Stimulated activated CD4-positive, alpha-beta T cell treated with anti-CD3 and anti-CD28 coated beads, Interleukin-12 subunit alpha, Interleukin-12 subunit beta, amount 100 ng/mL, for 24 hours (primary cell): ENCODE results near the gene DYNLT1.

Source experiments
- DNase-seq, 2 experiments: peaks; one replicate each; pipeline ENCODE4 v3.0.0-alpha.2; 2020; ENCODE audit warnings: low read depth in 2 of 2

DYNLT1 gene

DNA sequence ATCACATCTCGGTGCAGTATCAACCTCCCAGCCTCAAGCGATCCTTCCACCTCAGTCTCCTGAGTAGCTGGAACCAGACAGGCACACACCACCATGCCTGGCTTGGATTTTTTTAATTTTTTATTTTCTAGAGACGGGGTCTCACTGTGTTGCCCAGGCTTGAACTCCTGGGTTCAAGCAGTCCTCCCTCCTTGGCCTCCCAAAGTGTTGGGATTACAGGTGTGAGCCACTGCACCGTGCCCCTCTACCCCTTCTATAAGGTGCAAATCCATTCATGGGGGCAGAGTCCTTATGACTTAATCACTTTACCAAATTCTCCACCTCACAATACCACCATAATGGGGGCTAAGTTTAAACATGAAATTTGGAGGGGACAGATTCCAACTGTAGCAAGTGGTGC lies 47.0 kb downstream of the DYNLT1 start:
- no peak for DNase-seq

DNA sequence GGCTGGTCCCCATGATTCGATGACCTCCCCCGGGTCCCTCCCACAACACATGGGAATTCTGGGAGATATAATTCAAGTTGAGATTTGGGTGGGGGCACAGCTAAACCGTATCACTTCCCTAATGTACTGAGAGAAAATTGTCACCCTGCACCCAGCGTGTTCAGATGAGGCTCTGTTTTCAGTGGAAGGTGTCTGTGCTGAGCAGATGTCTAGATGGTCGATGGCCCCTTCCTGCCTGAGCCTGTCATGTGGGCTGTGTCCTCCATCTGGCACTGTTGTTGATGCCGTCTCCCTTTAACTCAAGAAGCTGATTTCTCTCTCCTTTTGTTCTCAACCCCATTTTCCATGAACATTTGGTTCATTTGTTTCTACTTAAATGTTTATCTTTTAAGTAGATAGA lies 47.7 kb downstream of the DYNLT1 start:
- no peak for DNase-seq

DNA sequence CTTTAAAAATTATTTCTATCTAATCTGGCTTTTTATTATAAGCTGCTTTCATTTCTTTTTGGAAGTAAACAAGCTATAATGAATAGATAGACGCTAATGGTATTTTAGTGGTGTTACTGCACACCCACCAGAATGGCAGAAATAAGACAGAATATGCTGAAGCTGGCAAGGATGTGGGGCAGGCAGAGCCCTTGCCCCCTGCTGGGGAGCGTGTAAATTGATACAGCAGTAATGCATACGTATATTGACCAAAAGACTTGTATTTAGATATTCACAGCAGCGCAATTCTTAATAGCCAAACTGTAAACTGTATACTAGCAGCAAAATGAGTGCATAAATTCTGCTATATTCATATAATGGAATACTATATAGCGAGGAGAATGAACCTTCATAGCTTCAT lies 49.3 kb downstream of the DYNLT1 start:
- DNase-seq, result no peak

DNA sequence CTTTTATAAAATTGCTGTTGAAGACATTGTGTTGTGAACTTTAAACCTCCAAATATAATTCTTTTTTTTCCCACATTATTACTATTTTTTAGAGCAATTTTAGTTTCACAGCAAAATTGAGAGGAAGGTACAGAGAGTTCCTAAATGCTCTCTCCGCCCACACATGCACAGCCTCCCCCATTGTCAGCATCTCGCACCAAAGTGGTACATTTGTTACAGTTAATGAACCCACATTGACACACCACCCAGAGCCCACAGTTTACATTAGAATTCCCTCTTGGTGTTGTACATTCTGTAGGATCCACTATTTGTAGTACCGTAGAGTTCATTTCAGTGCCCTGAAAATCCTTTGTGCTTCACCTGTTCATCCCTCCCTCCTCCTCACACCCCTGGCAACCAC lies 50.9 kb downstream of the DYNLT1 start:
- no peak for DNase-seq

DNA sequence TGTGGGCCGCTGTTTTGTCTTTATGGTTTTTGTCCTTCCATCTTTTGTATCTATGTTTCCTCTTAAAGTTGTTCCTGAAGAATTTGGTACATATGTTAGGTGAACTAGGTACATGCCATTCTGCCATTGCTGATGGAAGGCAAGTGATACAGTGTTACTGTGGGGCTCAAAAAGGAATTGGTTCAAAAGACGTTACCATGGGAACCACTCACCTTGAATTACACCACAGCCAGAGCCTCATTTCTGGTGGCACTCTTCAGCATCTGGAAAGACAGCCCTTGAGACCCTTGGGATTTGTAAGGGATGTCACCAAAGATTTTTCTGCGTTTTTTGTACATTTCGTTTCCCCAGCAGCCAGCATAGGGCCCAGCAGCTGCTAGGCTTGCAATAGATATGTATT lies 52.7 kb downstream of the DYNLT1 start:
- DNase-seq, result no peak

DNA sequence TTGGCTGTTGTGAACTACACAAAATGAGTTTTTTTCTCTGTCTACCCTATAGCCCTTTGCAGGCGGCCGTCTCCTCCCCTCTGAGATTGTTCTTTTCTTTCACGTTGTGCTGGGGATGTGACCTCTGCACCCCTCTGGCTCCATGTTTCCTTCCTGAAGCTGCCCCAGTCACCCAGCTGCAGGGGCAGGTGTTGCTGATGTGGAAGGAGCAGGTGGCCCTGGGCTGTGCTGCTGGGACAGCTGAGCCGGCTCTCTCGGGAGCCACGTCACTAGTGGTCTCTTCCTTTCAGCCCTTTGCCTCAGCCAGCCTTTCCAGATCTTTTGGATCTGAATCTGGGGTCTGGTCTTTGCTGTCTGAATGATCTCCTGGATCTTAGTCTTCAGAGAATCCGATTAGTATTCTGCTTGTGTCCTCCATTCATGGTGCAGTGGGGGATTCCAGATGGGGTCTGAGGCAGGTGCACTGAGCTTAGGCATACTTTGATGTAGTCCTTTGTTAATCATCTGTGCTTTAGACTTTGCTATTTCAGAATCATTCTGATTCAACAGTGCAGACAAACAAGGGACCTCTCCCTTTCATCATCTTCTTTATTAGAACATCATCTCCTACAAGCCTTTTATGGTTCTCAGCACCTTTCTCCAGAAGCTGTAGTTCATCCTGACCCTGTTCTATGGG lies 53.3 kb downstream of the DYNLT1 start:
- DNase-seq, result no peak

DNA sequence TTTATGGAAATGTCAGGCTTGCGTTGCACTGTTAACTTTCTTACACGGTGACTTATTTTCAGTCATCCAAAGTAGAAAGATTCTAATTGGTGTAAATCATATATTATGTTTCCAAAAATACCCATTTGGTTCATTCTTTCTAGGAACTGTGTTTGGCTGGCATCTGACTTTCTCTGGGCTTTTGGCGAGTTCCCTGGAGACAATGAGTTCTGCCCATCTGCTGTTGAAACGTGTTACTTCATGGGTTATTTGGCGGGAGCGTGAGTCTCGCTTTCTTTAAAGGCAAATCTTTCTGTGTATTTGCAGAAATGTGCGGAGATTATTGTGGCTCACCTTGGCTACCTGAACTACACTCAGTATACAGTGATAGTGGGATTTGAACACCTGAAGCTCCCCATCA lies 55.2 kb downstream of the DYNLT1 start:
- DNase-seq, result no peak

DNA sequence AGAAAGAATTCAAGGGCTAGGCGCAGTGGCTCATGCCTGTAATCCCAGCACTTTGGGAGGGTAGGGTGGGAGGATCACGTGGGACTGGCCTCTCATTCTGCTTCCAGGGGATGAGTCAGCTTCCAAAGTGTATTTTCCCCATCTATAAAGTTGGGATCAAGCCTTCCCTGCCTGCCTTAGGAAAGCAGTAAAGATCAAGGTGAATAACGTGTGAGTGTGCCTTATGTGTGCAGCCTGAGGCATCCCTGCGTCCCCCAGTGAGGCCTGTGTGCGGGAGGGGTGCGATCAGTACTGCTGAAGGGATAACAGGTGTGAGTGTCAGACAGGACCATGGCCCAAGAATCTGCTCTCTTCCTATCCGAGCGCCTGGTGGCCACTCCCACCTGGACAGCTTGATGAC lies 57.9 kb downstream of the DYNLT1 start:
- DNase-seq, result no peak
